Eye (tissue), 1 donor: ENCODE data around the gene KCNN1.
"Not testable (repeated sequence)": the region's sequence is repeated elsewhere in the genome, so short reads cannot be mapped to it uniquely, and the experiment has no call there.

Experiments used
- DNase-seq: peaks from one replicate; pipeline ENCODE4 v3.0.0-alpha.2; 2015

KCNN1 gene

DNA sequence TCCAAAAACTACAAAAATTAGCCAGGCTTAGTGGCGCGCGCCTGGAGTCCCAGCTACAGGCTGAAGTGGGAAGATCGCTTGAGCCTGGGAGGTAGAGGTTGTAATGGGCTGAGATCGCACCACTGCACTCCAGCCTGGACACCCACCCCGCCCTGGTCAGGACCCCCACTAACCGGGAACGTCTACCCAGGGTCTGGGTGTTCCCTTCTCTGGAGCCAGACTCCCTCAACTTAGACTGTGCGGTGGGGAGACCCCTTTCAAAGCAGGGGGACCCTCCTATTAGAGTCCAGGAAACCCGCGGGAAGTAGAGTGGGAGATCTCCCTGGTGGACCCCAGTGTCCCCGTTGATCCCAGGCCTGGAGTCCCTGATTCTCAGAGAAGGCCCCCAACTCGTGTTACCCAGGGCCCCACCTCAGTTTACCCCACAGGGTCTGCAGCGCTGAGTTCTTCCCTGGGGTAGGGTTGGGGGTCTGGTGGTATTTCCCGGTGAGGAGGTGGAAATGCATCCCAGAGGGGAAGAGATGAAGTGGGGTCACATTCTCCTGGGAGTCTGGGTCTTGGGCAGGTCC lies 35.0 kb downstream of the KCNN1 start:
- DNase-seq: no peak

DNA sequence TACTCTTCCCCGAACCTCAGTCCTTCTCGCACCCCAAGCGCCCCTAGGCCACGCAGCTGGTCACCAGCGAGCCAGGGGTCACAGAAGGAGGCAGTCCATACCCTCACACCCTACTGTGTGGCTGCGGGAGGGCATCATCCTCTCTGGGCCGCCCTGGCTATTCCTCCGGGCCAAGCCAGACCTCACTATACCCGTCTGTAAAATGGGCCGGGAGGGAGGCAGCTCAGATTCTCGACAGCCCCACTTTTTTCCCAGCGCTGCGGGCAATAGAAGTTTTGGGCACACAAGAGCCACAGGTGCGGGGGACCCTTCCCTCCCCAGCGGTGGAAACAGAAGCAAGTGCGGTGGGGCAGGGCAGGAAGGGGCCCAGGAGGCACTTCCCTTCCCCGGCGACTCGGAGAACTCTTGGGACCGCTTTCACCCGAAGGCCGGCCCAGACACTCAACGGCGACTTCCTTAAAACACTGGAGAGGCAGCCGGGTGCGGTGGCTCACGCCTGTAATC lies 35.5 kb downstream of the KCNN1 start:
- DNase-seq: no peak

DNA sequence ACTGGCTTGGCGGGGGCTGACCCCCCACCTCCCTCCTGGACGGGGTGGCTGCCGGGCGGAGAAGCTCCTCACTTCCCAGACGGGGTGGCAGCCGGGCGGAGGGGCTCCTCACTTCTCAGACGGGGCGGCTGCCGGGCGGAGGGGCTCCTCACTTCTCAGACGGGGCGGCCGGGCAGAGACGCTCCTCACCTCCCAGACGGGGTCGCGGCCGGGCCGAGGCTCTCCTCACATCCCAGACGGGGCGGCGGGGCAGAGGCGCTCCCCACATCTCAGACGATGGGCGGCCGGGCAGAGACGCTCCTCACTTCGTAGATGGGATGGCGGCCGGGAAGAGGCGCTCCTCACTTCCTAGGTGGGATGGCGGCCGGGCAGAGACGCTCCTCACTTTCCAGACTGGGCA lies 38.8 kb downstream of the KCNN1 start:
- not testable (repeated sequence) for DNase-seq

DNA sequence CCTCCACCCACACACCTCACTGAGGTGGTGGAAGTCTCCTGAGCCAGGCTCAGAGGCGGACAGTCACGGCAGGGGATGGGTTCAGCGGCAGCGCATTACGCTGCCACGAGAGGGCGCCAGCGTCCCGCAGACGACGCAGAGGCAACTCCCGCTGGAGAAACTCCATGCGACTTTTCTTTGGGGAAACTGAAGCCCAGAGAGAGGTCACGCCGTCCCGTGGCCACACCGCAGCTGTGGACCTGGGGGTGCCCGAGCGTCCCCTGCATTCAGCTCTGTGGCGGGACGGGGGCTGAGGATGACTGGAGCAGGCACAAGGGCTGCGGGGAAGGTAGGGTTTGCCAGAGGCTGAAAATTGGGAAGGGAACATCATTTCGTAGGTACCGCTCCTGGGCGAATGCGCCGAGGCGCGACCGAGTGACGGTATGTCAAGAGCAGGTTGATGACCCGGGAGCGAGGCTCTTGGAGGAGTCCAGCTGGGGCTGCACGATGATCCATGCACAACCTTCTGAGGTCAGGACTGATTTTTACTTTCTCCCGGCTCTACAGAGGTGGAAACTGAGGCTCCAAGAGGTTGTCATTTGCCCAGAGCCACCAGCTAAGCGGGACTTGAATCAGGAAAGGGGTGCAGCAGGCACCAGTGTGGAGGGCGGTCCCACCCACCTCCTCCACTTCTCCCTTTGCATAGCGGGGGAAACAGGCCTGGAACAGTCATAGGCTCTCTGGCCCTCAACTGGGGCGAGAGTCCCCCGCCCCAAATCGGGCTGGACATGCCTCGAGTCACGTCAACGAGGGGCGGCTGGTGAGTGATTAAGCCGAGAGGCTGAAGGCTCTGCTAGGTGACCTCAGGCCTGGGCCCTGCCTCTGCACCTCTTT lies 40.4 kb downstream of the KCNN1 start:
- peak; percentile 92 for DNase-seq

DNA sequence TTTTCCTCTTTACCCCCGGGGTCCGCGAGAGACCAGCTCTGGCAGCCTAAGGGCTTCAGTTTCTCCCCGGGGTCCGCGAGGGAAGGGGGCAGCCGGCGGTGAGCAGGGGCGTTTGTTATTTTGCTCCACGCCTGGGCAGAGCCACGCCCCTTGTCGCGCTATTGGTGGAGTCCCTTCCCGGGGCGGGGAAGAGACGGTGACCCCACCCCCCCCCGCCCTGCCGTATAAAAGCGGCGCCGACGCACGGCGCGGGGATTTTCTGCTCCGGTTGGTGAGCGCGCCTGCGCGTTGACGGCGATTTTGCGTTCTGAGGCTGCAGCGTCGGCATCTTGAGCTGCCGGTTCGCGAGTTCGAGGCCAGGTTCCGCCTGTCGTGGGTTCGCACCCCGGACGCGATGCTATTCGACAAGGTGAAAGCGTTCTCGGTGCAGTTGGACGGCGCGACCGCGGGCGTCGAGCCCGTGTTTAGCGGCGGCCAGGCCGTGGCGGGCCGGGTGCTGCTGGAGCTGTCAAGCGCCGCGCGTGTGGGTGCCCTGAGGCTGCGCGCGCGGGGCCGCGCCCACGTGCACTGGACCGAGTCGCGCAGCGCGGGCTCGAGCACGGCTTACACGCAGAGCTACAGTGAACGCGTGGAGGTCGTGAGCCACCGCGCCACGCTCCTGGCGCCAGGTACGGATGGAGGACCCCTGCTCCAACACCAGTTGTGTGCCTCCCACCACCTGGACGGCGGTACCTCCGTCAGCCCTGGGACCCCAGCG lies 41.2 kb downstream of the KCNN1 start, which contains the start of gene ARRDC2:
Gene ARRDC2, plus strand, starts transcription at position 254 of the 757 bp plus-strand sequence. Its CDS starts 141 bp downstream, at position 395.
- DNase-seq: peak; percentile 96

DNA sequence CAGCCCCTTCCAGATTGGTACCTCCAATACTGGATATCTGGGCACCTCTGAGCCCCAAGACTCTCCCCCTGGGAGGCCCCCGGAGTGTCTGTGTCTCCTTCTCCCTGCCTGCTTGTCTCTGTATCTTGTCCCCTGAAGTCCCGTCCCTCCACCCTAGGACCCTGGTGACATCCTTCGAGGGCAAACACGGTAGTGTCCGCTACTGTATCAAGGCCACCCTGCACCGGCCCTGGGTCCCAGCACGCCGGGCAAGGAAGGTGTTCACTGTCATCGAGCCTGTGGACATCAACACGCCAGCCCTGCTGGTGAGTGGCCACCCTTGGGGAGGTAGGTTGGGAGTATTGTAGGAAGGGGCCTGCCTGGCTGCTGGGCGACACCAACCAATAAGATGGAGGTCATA lies 41.9 kb downstream of the KCNN1 start:
- no peak for DNase-seq

DNA sequence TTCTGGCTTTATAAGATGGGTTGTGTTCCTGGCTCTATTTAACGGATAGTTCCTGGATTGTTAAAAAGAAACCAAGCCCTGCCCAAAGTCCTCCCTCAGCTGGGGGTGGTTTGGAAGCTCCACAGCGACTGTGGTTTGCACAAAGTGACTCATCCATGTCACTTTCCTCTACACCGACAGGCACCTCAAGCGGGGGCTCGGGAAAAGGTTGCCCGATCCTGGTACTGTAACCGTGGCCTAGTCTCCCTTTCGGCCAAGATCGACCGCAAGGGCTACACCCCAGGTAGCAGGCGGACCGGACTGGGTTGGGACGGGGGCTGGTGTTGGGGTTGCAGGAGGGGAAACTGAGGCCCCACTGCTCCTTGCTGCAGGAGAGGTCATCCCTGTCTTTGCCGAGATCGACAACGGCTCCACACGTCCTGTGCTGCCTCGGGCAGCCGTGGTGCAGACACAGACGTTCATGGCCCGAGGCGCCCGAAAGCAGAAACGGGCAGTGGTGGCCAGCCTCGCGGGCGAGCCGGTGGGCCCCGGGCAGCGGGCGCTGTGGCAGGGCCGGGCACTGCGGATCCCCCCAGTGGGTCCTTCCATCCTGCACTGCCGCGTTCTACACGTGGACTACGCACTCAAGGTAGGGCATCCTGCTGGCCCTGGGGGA lies 42.6 kb downstream of the KCNN1 start:
- DNase-seq: no peak

DNA sequence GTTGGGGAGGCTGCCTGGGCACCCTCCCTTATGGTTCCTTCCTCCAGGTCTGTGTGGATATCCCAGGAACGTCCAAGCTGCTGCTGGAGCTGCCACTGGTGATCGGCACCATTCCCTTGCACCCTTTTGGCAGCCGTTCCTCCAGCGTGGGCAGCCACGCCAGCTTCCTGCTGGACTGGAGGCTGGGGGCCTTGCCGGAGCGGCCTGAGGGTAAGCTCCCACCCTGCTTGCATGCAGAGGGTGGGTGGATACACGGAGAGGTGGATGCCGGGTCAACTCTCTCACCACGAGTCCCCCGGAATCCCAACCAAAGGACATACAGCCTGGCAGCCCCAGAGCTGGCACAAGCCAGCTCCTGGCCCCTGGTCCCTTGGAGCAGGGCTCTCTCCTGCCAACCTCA lies 43.2 kb downstream of the KCNN1 start:
- no peak for DNase-seq

DNA sequence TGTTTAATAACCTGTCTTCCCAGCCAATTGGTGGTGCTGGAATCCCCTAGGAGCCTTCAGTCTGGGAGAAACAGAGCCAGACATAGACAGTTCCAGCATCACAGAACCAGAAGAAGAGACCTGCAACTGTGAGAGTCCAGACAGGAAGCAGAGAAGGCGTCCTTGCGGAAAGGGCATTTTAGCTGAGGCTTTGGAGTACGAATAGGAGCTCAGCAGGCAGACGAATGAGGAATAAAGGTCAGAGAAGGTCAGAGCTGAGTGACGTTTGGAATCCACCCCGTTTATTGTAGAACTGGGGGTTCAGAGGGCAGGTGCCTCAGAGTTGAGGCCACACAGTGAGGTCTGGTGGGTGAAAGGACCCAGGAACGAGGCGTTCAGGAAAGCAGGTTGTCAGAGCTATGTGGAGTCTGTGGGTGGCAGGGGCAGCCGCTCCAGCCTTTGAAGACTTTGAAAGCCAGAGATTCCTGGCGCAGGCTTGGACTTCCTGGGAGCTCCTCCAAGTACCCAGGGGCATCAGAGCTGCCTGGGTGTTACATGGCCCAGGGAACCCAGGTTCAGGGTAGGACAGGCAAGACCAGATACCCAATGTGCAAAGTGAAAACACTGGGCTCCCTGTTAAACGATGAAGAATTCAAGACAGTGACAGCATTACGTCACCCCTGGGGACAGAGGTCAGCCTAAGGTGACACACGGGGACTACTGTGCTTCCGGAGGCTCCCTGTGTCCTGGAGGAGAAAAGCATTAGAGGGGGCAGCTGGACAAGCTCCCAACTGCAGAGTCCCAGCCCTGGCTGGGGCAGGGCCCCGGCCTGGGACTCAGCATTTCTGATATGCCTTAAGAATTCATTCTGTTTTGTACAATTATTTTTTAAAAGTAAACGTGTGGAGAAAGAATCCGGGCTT lies 46.6 kb downstream of the KCNN1 start:
- peak; percentile 65 for DNase-seq

DNA sequence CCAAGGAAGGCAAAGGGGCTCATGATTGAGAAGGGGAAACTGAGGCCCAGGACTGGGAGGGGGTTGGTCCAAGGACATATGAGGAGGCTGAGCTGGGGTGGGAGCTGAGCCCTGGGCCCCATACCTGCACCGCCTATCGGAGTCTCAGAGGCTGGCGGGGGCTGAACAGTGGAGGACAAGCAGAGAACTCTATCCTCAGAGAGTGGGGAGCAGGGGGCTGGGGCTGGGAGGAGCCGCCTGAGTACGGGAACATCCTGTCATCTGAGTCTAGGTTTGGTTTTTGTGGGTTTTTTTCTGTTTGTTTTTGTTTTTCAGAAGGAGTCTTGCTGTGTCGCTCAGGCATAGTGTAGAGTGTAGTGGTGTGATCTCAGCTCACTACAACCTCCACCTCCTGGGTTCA lies 47.3 kb downstream of the KCNN1 start:
- DNase-seq: no peak

DNA sequence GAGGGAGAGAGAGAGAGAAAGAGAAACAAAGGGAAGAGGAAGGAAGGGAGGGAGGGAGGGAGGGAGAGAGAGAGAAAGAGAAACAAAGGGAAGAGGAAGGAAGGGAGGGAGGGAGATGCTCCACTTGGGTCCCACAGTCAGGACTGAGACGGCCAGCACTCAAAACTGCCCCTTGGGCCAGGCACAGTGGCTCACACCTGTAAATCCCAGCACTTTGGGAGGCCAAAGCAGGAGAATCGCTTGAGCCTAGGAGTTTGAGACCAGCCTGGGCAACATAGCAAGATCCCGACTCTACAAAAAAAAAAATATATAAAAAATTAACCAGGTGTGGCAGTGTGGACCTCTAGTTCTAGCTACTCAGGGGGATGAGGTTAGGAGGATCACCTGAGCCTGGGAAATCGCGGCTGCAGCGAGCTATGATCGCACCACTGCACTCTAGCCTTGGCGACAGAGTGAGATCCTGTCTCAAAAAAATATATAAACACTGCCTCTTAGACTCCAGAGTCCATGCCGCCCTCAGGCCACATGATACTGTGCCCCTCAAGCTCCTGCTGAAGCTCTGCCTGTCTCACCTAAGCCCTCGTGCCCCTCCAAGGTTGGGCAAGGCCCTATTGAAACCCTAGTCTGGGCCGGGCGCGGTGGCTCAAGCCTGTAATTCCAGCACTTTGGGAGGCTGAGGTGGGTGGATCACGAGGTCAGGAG lies 49.5 kb downstream of the KCNN1 start:
- no peak for DNase-seq

DNA sequence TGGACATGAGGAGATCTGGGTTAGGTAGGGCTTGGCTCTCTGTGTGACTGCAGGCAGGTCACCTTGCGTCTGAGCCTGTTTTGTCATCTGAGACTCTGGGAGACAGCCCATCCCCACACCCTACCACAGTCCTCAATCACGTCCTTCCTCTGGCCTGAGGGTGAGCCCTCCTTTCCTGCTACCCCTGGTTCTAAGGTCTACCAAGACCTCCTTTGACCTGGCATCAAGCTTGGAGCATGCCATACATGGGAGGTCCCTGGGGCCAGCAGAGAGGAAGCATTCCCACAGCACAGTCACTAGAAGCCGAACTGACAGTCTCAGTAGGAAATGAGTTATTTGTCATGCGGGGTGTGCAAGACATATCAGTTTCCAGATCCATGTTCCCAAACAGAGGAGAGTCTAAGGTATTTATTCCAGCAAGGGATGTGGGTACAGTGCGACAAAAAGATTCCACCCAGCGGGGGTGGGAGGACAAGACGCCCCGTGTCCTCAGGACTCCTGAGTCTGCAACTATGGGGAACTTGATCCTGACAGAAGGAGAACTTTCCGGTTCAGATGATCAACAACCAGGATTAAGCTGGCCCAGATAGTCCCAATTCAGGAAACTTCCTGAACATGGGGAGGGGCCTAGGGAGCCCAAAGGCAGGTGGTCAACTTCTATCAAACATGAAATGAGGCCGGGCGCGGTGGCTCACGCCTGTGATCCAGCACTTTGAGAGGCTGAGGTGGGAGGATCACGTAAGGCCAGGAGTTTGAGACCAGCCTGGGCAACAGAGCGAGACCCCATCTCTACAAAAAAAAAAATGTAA lies 50.6 kb downstream of the KCNN1 start:
- DNase-seq: no peak

DNA sequence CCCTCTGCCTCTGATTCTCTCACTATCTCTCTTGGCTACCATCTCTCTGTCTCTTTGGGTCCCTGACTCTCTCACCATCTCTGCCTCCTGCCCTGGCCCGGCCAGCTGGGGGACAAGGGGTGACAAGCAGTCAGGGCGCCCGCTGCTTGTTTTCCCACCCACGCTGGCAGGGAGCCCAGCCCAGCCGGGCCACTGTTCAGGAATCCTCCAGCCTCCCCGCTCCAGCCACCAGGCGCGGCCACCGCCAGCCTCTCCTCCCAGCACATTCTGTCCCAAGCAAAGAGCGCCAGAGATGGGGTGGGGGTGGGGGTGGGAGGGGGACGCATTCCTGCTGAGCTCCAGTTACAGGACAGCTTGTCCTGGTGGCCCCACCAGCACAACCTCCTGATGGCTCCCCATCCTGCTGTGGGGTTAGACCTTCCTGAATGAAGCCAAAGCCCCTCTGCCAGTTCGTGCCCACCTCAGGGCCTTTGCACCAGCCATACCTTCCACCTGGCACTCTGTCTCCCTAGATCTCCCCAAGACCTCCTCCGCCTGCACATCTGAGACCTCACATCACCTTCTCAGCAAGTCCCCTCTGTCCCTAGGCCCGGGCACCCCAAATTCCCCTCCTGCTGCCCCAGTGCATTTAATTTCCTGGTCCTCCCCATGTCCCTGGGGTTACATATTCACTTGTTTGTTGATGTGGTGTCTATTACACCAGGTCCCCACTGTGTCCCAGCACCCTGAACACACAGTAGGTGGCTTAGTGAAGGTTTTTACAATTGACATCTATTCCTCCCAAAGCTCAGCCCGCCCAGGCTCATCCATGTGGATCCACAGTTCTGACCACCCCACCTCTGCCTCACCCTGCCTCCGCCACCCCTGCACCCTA lies 53.5 kb downstream of the KCNN1 start:
- no peak for DNase-seq

DNA sequence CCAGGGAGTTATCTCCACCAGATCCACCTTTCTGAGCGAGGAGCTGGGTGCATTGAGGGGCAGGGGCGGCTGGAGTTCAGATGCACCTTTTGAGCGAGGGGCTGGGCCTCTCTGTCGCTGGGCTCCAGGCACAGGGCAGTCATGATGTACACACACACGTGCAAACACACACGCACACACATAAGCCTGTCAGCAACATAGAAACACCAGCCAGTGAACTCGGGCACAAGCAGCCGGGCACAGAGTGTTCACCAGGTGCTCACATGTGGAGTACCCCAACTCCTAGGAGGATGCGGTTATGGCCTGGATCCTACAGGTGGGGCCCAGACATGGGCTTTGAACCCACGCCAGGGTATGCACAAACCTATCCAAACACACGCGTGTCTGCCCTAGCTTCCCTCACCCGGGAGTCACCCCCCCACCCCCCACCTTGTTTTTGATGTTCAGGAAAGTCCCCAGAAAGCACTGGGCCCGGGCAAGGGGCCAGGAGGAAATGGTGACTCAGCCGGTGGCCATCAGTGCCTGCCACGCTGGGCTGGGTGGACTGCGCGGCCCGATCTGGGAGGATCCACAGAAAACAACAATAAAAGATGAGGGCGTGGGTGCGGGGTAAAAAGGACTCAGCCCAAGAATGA lies 54.3 kb downstream of the KCNN1 start:
- no peak for DNase-seq

DNA sequence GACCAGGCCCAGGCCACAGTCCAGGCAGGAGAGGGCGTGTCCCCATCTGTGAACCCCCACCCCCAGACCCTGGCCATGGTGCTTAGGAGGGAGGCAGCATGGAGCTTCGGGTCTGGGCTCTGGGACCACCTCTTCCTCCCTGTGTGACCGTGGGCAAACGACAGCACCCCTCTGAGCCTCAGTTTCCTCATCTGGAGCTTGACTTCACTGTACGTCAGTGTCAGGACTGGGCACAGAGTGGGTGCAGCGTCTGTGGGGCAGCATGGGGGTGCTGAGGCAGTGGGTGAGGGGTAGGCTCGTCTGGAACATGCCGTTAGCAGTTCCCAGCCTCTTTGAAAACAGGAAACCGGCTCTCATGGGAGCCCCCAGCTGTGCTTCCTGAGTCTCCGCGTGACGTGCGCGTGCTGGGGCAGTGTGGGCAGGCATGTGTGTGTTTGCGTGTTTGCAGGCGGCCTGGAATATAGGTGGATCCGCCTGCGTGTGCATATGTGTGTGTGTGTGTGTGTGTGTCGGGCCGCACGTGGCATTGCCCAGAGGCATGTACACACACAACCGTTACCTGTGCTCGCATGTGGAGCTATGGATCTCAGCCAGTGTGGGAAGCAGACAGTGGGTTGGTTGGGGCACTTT lies 56.8 kb downstream of the KCNN1 start:
- no peak for DNase-seq

DNA sequence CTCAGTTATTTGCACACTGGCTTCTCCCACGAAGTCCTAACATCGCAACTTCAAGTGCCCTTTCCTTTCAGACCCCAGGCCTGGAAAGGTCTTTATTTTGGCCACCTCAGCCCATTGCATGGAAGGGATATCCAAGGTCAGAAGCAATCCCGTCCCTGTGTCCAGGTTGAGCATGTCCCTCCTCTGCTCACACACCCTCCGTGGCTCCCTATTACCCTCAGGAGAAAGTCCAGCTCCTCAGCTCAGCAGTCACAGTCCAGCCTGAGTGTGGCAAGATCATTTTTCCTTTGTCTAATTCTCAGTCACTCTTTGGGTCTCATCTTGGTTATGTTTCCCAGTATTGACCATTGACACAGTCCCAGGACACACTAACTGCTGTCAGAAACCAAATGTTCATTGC lies 60.2 kb downstream of the KCNN1 start:
- no peak for DNase-seq

DNA sequence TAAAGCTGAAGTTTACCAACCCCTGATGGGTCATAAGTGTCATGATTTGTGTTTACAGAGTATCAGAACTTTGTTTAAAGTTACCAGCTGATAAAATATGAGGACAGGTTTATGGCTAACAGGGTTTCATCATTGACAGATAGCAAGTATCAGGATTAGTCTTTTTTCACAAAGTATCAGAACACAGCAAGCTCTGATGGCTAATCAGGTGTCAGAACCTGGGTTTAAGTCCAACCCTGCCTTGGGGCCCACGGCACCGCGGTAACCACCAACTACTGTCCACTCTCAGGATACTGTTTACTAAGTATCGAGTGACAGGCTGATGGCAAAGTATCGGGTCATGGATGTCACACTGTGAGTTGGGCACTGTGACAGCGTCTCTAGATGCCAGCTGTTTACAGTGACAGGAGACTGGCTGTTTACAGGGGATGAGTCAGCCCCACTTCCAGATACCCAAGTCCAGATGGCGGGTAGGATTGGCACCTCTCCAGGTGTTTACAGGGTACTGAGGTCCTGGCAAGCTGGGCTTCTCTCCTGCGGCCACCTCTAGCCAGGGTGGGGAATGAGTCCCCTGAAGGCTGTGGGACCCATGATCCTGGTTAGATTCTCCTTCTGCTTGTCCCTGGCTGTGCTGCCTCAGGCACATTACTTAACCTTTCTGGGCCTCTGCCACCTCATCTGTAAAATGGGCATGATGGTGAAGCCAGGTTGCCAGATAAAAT lies 62.9 kb downstream of the KCNN1 start:
- no peak for DNase-seq

DNA sequence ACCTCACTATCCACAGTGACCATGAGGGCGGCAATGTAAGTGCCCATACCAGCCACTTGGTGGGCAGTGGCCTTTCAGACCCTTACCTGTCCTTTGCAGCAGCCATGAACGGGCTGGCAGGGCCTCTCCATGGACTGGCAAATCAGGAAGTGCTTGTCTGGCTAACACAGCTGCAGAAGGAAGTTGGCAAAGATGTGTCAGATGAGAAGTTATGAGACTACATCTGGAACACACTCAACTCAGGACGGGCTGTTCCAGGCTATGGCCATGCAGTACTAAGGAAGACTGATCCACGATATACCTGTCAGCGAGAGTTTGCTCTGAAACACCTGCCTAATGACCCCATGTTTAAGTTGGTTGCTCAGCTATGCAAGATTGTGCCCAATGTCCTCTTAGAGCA lies 64.5 kb downstream of the KCNN1 start:
- not testable (repeated sequence) for DNase-seq
